GM21390 (cell line): Measurements from ENCODE around the gene LMO7.
"Not testable (repeated sequence)": the region's sequence is repeated elsewhere in the genome, so short reads cannot be mapped to it uniquely, and the experiment has no call there.

ENCODE experiments used
- ATAC-seq: cut with Tn5 transposase; IDR thresholded peaks from one replicate; pipeline ENCODE4 v1.9.1; 2021; ENCODE audit not compliant: unreplicated experiment

LMO7 gene

GRCh38 chr13:75647126-75647784 is 11.1 kb downstream of the LMO7 start:
- ATAC-seq, result peak; percentile 74

GRCh38 chr13:75648446-75648845 is 12.3 kb downstream of the LMO7 start:
- no peak for ATAC-seq

- ATAC-seq, result no peak
Observed at GRCh38 chr13:75651013-75651412, 14.9 kb downstream of the LMO7 start.

- ATAC-seq, result no peak
Observed at GRCh38 chr13:75652726-75653125, 16.6 kb downstream of the LMO7 start.

GRCh38 chr13:75656425-75656989 is 20.4 kb downstream of the LMO7 start:
- ATAC-seq, result no peak

- no peak for ATAC-seq
Observed at GRCh38 chr13:75657111-75657510, 21.0 kb downstream of the LMO7 start.

GRCh38 chr13:75660694-75661093 is 24.6 kb downstream of the LMO7 start:
- ATAC-seq, result no peak

GRCh38 chr13:75661443-75661842 is 25.3 kb downstream of the LMO7 start:
- no peak for ATAC-seq

- no peak for ATAC-seq
Observed at GRCh38 chr13:75666646-75667351, 30.7 kb downstream of the LMO7 start.

- no peak for ATAC-seq
Observed at GRCh38 chr13:75669706-75670105, 33.6 kb downstream of the LMO7 start.

- no peak for ATAC-seq
Observed at GRCh38 chr13:75670496-75670895, 34.4 kb downstream of the LMO7 start.

GRCh38 chr13:75675421-75675820 is 39.3 kb downstream of the LMO7 start:
- no peak for ATAC-seq

- no peak for ATAC-seq
Observed at GRCh38 chr13:75679459-75679858, 43.3 kb downstream of the LMO7 start.

GRCh38 chr13:75680251-75680650 is 44.1 kb downstream of the LMO7 start:
- ATAC-seq, result not testable (repeated sequence)

GRCh38 chr13:75682326-75682725 is 46.2 kb downstream of the LMO7 start:
- no peak for ATAC-seq

GRCh38 chr13:75685239-75685697 is 49.1 kb downstream of the LMO7 start:
- ATAC-seq, result no peak

GRCh38 chr13:75687150-75687763 is 51.1 kb downstream of the LMO7 start:
- ATAC-seq, result no peak

- ATAC-seq, result no peak
Observed at GRCh38 chr13:75689686-75690085, 53.6 kb downstream of the LMO7 start.

- no peak for ATAC-seq
Observed at GRCh38 chr13:75690607-75691006, 54.5 kb downstream of the LMO7 start.

- ATAC-seq, result no peak
Observed at GRCh38 chr13:75691183-75691582, 55.1 kb downstream of the LMO7 start.

- ATAC-seq, result no peak
Observed at GRCh38 chr13:75693227-75693626, 57.1 kb downstream of the LMO7 start.

GRCh38 chr13:75694722-75695121 is 58.6 kb downstream of the LMO7 start:
- no peak for ATAC-seq
